ENCODE data around the gene GORASP1.

Gene GORASP1

DNA sequence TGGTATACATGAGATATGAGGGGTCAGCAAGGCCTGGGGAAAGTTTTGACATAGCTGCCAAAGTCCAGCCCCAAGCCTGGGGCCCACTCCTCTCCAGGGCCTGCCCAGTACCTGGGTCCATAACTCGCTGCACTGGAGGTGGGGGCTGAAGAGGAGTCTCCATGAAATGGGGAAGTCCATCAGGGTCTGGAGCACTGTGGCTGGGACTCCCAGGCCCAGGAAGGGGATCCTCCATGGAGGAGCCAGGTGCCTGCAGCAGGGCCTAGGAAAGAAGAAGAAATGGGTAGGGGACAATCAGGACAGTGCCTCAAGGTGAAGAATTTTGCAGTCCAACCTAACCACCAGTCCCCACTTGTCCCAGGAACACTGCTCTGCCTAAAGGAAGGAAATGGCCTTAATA lies 8.2 kb downstream of the GORASP1 start:
- Histone ChIP-seq H3K36me3 (ENCODE audit: control insufficient read depth in 2 of 2, insufficient read depth in 1 of 2, low read length in 2 of 2) (peaks cover 0 to 79% of the 10 kb centered on the region in 2 experiments; a peak in 1 of 3 replicates), H3K27ac (ENCODE audit: extremely low read depth, low read depth, low read length) (no peak overlapping the region), H3K9me3 (ENCODE audit: control insufficient read depth, insufficient read depth, low read depth, low read length) (no peaks in the 10 kb centered on the region), H3K4me3 (ENCODE audit: low read depth, low read length) (no peak overlapping the region), H3K4me1 (ENCODE audit: control insufficient read depth, insufficient read depth, low read length) (no peaks in the 10 kb centered on the region)
- ChIA-PET CTCF (no interaction called here), POLR2A (no interaction called here)
- no peak for TF ChIP-seq ATF2 (tag by site-specific recombination; IDR thresholded peaks at IDR 0.05; ENCODE audit: low read depth)

DNA sequence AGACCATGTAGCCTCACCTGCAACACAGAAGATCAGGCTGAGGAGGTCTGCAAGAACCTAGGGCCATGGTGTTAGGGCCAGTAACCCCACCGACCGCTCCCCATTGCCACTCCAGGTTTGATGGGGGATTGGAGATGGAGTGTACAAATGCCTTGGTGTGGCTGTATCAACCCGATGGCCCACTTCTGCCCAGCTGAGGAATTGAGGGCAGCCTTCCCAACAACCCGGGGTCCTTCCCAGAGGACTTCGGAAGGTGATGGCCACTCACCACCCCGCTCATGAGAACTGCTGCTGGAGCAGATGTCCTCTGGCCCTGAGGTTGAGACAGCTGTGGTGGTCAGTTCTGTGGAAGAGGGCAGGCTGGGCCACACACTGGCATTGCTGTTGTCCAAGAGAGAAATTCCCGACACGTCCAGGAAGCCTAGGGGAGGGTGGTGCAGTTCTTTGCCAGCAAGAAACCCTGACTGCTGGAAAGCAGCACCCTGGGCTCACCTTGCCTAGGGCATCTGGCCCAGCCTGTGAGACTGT lies 8.9 kb downstream of the GORASP1 start:
- H3K36me3 ChIP-seq (ENCODE audit: control insufficient read depth in 2 of 2, insufficient read depth in 1 of 2, low read length in 2 of 2) = peaks cover 0 to 86% of the 10 kb centered on the region in 2 experiments; a peak in 2 of 3 replicates
- H3K27ac ChIP-seq (ENCODE audit: extremely low read depth, low read depth, low read length) = no peak overlapping the region
- ChIA-PET POLR2A (no interaction called here), CTCF (no interaction called here)
- H3K9me3 ChIP-seq (ENCODE audit: control insufficient read depth, insufficient read depth, low read depth, low read length) = no peaks in the 10 kb centered on the region
- no peak overlapping the region for H3K4me3 ChIP-seq (ENCODE audit: low read depth, low read length)
- no peak for TF ChIP-seq ZNF701 (tag by site-specific recombination; IDR thresholded peaks at IDR 0.05)
- no peak for TF ChIP-seq ZNF791 (tag by site-specific recombination; IDR thresholded peaks at IDR 0.05)
- no peak for TF ChIP-seq SALL2 (tag by site-specific recombination; IDR thresholded peaks at IDR 0.05; ENCODE audit: borderline replicate concordance)
- TF ChIP-seq, protein P1, sequence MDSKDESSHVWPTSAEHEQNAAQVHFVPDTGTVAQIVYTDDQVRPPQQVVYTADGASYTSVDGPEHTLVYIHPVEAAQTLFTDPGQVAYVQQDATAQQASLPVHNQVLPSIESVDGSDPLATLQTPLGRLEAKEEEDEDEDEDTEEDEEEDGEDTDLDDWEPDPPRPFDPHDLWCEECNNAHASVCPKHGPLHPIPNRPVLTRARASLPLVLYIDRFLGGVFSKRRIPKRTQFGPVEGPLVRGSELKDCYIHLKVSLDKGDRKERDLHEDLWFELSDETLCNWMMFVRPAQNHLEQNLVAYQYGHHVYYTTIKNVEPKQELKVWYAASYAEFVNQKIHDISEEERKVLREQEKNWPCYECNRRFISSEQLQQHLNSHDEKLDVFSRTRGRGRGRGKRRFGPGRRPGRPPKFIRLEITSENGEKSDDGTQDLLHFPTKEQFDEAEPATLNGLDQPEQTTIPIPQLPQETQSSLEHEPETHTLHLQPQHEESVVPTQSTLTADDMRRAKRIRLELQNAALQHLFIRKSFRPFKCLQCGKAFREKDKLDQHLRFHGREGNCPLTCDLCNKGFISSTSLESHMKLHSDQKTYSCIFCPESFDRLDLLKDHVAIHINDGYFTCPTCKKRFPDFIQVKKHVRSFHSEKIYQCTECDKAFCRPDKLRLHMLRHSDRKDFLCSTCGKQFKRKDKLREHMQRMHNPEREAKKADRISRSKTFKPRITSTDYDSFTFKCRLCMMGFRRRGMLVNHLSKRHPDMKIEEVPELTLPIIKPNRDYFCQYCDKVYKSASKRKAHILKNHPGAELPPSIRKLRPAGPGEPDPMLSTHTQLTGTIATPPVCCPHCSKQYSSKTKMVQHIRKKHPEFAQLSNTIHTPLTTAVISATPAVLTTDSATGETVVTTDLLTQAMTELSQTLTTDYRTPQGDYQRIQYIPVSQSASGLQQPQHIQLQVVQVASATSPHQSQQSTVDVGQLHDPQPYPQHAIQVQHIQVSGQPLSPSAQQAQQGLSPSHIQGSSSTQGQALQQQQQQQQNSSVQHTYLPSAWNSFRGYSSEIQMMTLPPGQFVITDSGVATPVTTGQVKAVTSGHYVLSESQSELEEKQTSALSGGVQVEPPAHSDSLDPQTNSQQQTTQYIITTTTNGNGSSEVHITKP (tag by site-specific recombination; IDR thresholded peaks at IDR 0.05) = no peak
- TF ChIP-seq ZNF510 (tag by site-specific recombination; IDR thresholded peaks at IDR 0.05; ENCODE audit: insufficient replicate concordance) = no peak
- TF ChIP-seq ZFP69B (tag by site-specific recombination; IDR thresholded peaks at IDR 0.05) = no peak
- no peak for TF ChIP-seq ZNF239 (tag by site-specific recombination; IDR thresholded peaks at IDR 0.05)
- TF ChIP-seq ATF2 (tag by site-specific recombination; IDR thresholded peaks at IDR 0.05; ENCODE audit: low read depth) = no peak
- no peak for TF ChIP-seq ZNF707 (tag by site-specific recombination; IDR thresholded peaks at IDR 0.05)
- no peak for TF ChIP-seq ZIC2 (tag by site-specific recombination; IDR thresholded peaks at IDR 0.05)
- no peak for TF ChIP-seq ZNF391 (tag by site-specific recombination; IDR thresholded peaks at IDR 0.05; ENCODE audit: borderline replicate concordance, low read depth)
- TF ChIP-seq HOXA7 (CRISPR knock-in tag; IDR thresholded peaks at IDR 0.05; ENCODE audit: borderline replicate concordance) = no peak
- H3K4me1 ChIP-seq (ENCODE audit: control insufficient read depth, insufficient read depth, low read length) = no peaks in the 10 kb centered on the region

GRCh38 chr3:39097716-39098472 lies 9.5 kb downstream of the GORASP1 start:
- ChIA-PET CTCF (interaction anchor here (2.0 kb wide), 1 partner anchor 190 kb away, joined by 10 read pairs; no protein-coding TSS in a partner anchor), POLR2A (no interaction called here)
- no peaks in the 10 kb centered on the region for H3K4me1 ChIP-seq (ENCODE audit: control insufficient read depth, insufficient read depth, low read length)
- H3K27ac ChIP-seq (ENCODE audit: extremely low read depth, low read depth, low read length) = no peak overlapping the region
- H3K4me3 ChIP-seq (ENCODE audit: low read depth, low read length) = no peak overlapping the region
- H3K36me3 ChIP-seq (ENCODE audit: control insufficient read depth in 2 of 2, insufficient read depth in 1 of 2, low read length in 2 of 2) = peaks cover 0 to 93% of the 10 kb centered on the region in 2 experiments
- no peaks in the 10 kb centered on the region for H3K9me3 ChIP-seq (ENCODE audit: control insufficient read depth, insufficient read depth, low read depth, low read length)
- TF ChIP-seq ZNF747 (tag by site-specific recombination; IDR thresholded peaks at IDR 0.05) = no peak
- TF ChIP-seq, protein P2, sequence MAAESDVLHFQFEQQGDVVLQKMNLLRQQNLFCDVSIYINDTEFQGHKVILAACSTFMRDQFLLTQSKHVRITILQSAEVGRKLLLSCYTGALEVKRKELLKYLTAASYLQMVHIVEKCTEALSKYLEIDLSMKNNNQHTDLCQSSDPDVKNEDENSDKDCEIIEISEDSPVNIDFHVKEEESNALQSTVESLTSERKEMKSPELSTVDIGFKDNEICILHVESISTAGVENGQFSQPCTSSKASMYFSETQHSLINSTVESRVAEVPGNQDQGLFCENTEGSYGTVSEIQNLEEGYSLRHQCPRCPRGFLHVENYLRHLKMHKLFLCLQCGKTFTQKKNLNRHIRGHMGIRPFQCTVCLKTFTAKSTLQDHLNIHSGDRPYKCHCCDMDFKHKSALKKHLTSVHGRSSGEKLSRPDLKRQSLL (tag by site-specific recombination; IDR thresholded peaks at IDR 0.05) = no peak
- TF ChIP-seq ZFP37 (tag by site-specific recombination; IDR thresholded peaks at IDR 0.05) = no peak
- no peak for TF ChIP-seq ZNF280D (tag by site-specific recombination; IDR thresholded peaks at IDR 0.05)
- no peak for TF ChIP-seq ZFP69B (tag by site-specific recombination; IDR thresholded peaks at IDR 0.05)
